ENCODE results near the gene PPP2R2C. TPM values are rescaled to one million over a fixed set of nuclear protein-coding genes. Genes with fewer than 3 reads are reported as not detected.

The PPP2R2C gene
- total and polyA plus RNA-seq, 2 of the 4 experiments (the other 2 are of a cell fraction), result 0.03 TPM; not detected in 1

- H3K23ac ChIP-seq (ENCODE audit: low read depth, low read length), result no peak overlapping the region
- intact Hi-C loops (cut with micrococcal nuclease), result no loop called here
- no peaks in the 10 kb centered on the region for H3K36me3 ChIP-seq (ENCODE audit: control insufficient read depth, insufficient read depth, low read length)
- H3K4ac ChIP-seq (ENCODE audit: low read depth, low read length), result no peak overlapping the region
- no peaks in the 10 kb centered on the region for H3K9me3 ChIP-seq (ENCODE audit: control insufficient read depth, insufficient read depth, low read length)
- H2AK5ac ChIP-seq (ENCODE audit: low read depth, low read length), result no peak overlapping the region
- no peak overlapping the region for H2BK5ac ChIP-seq (ENCODE audit: low read depth, low read length, poor library complexity, severe bottlenecking)
- dilution Hi-C loops (cut with HindIII; ENCODE audit: low sequenced_read_pairs, unreplicated experiment), result no loop called here
- no peak overlapping the region for H3K4me2 ChIP-seq (ENCODE audit: low read depth, low read length)
- H3K9ac ChIP-seq (ENCODE audit: low read depth, low read length), result no peak overlapping the region
- H4K5ac ChIP-seq (ENCODE audit: low read depth, low read length), result no peak overlapping the region
- no peak overlapping the region for H3K56ac ChIP-seq (ENCODE audit: extremely low read depth, insufficient read depth, low read length)
- H3K9me1 ChIP-seq (ENCODE audit: insufficient read depth, low read length), result no peaks in the 10 kb centered on the region
- POLR2A ChIA-PET (ENCODE audit: unreplicated experiment), result no interaction called here
- H3K18ac ChIP-seq (ENCODE audit: low read depth, low read length), result no peak overlapping the region
- no TSS peak for BruUV-seq (replicated peaks)
- no peak overlapping the region for H3K14ac ChIP-seq (replicated peaks; ENCODE audit: low read depth, low read length)
- no peak overlapping the region for H4K91ac ChIP-seq (ENCODE audit: insufficient read depth, low read depth, low read length)
- DNase-seq (no peak), ATAC-seq (ENCODE audit: low read depth) (no peak)
- H3K27ac ChIP-seq (ENCODE audit: insufficient read depth, low read length), result no peak overlapping the region
- no peak for TF ChIP-seq RAD21 (IDR thresholded peaks at IDR 0.05; ENCODE audit: low read length)
- no peak for TF ChIP-seq MAFK (IDR thresholded peaks at IDR 0.05; ENCODE audit: low read depth, low read length)
- TF ChIP-seq CHD1 (IDR thresholded peaks at IDR 0.05; ENCODE audit: low read depth, low read length), result no peak
- TF ChIP-seq BHLHE40 (IDR thresholded peaks at IDR 0.05; ENCODE audit: low read depth, low read length), result no peak
- TF ChIP-seq, protein P1, sequence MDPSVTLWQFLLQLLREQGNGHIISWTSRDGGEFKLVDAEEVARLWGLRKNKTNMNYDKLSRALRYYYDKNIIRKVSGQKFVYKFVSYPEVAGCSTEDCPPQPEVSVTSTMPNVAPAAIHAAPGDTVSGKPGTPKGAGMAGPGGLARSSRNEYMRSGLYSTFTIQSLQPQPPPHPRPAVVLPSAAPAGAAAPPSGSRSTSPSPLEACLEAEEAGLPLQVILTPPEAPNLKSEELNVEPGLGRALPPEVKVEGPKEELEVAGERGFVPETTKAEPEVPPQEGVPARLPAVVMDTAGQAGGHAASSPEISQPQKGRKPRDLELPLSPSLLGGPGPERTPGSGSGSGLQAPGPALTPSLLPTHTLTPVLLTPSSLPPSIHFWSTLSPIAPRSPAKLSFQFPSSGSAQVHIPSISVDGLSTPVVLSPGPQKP (IDR thresholded peaks at IDR 0.05; ENCODE audit: borderline replicate concordance, low read depth, low read length), result no peak
- TF ChIP-seq RCOR1 (IDR thresholded peaks at IDR 0.05; ENCODE audit: insufficient replicate concordance, low read length), result no peak
- no peak for TF ChIP-seq USF2 (IDR thresholded peaks at IDR 0.05; ENCODE audit: low read depth, low read length)
- no peak for TF ChIP-seq CEBPB (IDR thresholded peaks at IDR 0.05; ENCODE audit: low read depth, low read length)
- no peak for TF ChIP-seq MXI1 (IDR thresholded peaks at IDR 0.05; ENCODE audit: borderline replicate concordance, low read depth, low read length)
- TF ChIP-seq POLR2A (IDR thresholded peaks at IDR 0.05; ENCODE audit: low read depth, low read length), result no peak
- TF ChIP-seq MAZ (IDR thresholded peaks at IDR 0.05; ENCODE audit: borderline replicate concordance, low read depth, low read length), result no peak
- TF ChIP-seq, protein P2, sequence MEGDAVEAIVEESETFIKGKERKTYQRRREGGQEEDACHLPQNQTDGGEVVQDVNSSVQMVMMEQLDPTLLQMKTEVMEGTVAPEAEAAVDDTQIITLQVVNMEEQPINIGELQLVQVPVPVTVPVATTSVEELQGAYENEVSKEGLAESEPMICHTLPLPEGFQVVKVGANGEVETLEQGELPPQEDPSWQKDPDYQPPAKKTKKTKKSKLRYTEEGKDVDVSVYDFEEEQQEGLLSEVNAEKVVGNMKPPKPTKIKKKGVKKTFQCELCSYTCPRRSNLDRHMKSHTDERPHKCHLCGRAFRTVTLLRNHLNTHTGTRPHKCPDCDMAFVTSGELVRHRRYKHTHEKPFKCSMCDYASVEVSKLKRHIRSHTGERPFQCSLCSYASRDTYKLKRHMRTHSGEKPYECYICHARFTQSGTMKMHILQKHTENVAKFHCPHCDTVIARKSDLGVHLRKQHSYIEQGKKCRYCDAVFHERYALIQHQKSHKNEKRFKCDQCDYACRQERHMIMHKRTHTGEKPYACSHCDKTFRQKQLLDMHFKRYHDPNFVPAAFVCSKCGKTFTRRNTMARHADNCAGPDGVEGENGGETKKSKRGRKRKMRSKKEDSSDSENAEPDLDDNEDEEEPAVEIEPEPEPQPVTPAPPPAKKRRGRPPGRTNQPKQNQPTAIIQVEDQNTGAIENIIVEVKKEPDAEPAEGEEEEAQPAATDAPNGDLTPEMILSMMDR (conservative IDR thresholded peaks at IDR 0.05; ENCODE audit: low read depth, low read length), result no peak
- TF ChIP-seq RFX5 (IDR thresholded peaks at IDR 0.05; ENCODE audit: low read depth, low read length), result no peak
- TF ChIP-seq SMC3 (IDR thresholded peaks at IDR 0.05; ENCODE audit: low read depth, low read length), result no peak
- no peak for TF ChIP-seq NFE2L2 (IDR thresholded peaks at IDR 0.05; ENCODE audit: low read depth, low read length)
- no peak for TF ChIP-seq FOS (IDR thresholded peaks at IDR 0.05; ENCODE audit: low read depth, low read length)
- WGBS, 2 experiments (ENCODE audit: extremely low coverage in 2 of 2, insufficient read length in 1 of 2), result no CpG with 5 or more reads among the region's 11 CpGs
- H3K4me3 ChIP-seq (ENCODE audit: insufficient read depth, low read depth, low read length), result no peak overlapping the region
- H4K8ac ChIP-seq (ENCODE audit: low read depth in 2 of 2, low read length in 2 of 2), result no peak overlapping the region
- H2BK120ac ChIP-seq (ENCODE audit: low read depth, low read length), result no peak overlapping the region
- CTCF ChIA-PET, result no interaction called here
- no peak overlapping the region for H2BK20ac ChIP-seq (ENCODE audit: low read depth, low read length)
- H2BK15ac ChIP-seq (ENCODE audit: low read depth, low read length), result no peak overlapping the region
- no peaks in the 10 kb centered on the region for H3K4me1 ChIP-seq (ENCODE audit: control insufficient read depth, insufficient read depth, low read length)
- in situ Hi-C loops (cut with MboI; ENCODE audit: low sequenced_read_pairs), result loop anchor here (25.0 kb wide), 1 partner anchor 389 kb away; no protein-coding TSS in a partner anchor
- no peaks in the 10 kb centered on the region for H4K20me1 ChIP-seq (ENCODE audit: insufficient read depth, low read length)
- H2AK9ac ChIP-seq (replicated peaks; ENCODE audit: low read depth, low read length, poor library complexity), result no peak overlapping the region
- no peaks in the 10 kb centered on the region for H3K79me1 ChIP-seq (ENCODE audit: low read depth in 1 of 2, low read length in 2 of 2)
- H3K27me3 ChIP-seq (ENCODE audit: control insufficient read depth, insufficient read depth, low read length), result no peaks in the 10 kb centered on the region; the same call in 1 of the 2 replicates
- no peak overlapping the region for H2AFZ ChIP-seq (replicated peaks; ENCODE audit: low read length, poor library complexity)
Measured at GRCh38 chr4:6425911-6426310, 46.5 kb downstream of the PPP2R2C start.

Data from IMR-90 (cell line).